Right lobe of liver (tissue), 6 donors: Measurements from ENCODE around the gene HOXD4. TPM values are rescaled to one million over a fixed set of nuclear protein-coding genes. Genes with fewer than 3 reads are reported as not detected.

Experiments used
- ATAC-seq, 4 donors: fragments of 200-7000 bp; cut with Tn5 transposase; one replicate each; pipeline ENCODE4 v1.9.1; 2020; ENCODE audit warnings: mild to moderate bottlenecking in 4 of 4, moderate library complexity in 4 of 4
- DNase-seq, 3 donors: peaks; one replicate each; pipeline ENCODE4 v3.0.0-alpha.2; 2020
- H3K27ac ChIP-seq, 3 donors: fragments of 200-600 bp; one replicate each; pipeline ENCODE4 v1.8.0; 2022
- H3K27me3 ChIP-seq, 2 donors: fragments of 200-600 bp; one replicate each; pipeline ENCODE4 v1.8.0; 2022
- H3K36me3 ChIP-seq, 4 donors: fragments of 200-600 bp; sonication (generic) in 1 of 4; one replicate each; pipeline versions ENCODE4 v1.5.1 to v1.8.0; 2017 to 2022; ENCODE audit warnings: control low read depth in 1 of 4
- H3K4me1 ChIP-seq, 4 donors: fragments of 200-600 bp; sonication (generic) in 1 of 4; one replicate each; pipeline versions ENCODE4 v1.5.1 to v1.8.0; 2017 to 2022; ENCODE audit warnings: control low read depth in 1 of 4
- H3K4me3 ChIP-seq, 3 donors: fragments of 200-600 bp; one replicate each; pipeline ENCODE4 v1.8.0; 2022
- H3K9me3 ChIP-seq, 4 donors: fragments of 200-600 bp; sonication (generic) in 1 of 4; one replicate each; pipeline versions ENCODE4 v1.5.1 to v1.8.0; 2017 to 2022; ENCODE audit warnings: control low read depth in 1 of 4
- POLR2A ChIP-seq: fragments of 450-650 bp; IDR thresholded peaks from one replicate; pipeline ENCODE4 v1.6.1; 2017; ENCODE audit warnings: antibody characterized with exemption, mild to moderate bottlenecking
- WGBS: methylation state at CpG from one replicate; pipeline ENCODE4 v1.1.6; 2018; ENCODE audit warnings: low coverage, low lambda C conversion rate; ENCODE audit not compliant: insufficient coverage; ENCODE audit errors: missing lambda C conversion rate; 5-methylcytosine and 5-hydroxymethylcytosine counted together
- intact Hi-C, 2 donors: fragments of 100-400 bp; cut with DNase I; formaldehyde crosslinking; loops; one replicate each; pipeline versions ENCODE4 v1.11.2 to v1.14.1; 2022
- total RNA-seq, 6 experiments: library from RNA; depleted of rRNA in 2 of 6; stranded (reverse); fragments of >200 nt in 2 of 6; fragmentation: NEBNext Ultra II Directional in 3 of 6; extraction: Animal tissue kit (Norgen Biotek cat#: 25700) in 3 of 6; gene quantifications; one replicate each; pipeline versions ENCODE4 v1.1.0 to v1.2.4, GENCODE V29; 2016 to 2023
- TF ChIP-seq, protein P1 (sequence below), 4 donors: fragments of 200-600 bp in 3 of 4; fragments of 450-650 bp in 1 of 4; IDR thresholded peaks; one replicate each; pipeline versions ENCODE4 v1.5.1 to v1.8.0; 2016 to 2022; ENCODE audit warnings: antibody characterized with exemption in 4 of 4, mild to moderate bottlenecking in 2 of 4
- donor health status: DM: no; HTN: yes; CAD: no.
- donor health status: DM: no; HTN: no; CAD: no.
- donor health status: DM: no; HTN: no; CAD: no.
- donor health status: DM: no; HTN: yes; CAD: no.
- donor health status: DM: no; HTN: yes; CAD: no.

The HOXD4 gene
- total RNA-seq, 6 experiments from 2014 or later: not detected

DNA sequence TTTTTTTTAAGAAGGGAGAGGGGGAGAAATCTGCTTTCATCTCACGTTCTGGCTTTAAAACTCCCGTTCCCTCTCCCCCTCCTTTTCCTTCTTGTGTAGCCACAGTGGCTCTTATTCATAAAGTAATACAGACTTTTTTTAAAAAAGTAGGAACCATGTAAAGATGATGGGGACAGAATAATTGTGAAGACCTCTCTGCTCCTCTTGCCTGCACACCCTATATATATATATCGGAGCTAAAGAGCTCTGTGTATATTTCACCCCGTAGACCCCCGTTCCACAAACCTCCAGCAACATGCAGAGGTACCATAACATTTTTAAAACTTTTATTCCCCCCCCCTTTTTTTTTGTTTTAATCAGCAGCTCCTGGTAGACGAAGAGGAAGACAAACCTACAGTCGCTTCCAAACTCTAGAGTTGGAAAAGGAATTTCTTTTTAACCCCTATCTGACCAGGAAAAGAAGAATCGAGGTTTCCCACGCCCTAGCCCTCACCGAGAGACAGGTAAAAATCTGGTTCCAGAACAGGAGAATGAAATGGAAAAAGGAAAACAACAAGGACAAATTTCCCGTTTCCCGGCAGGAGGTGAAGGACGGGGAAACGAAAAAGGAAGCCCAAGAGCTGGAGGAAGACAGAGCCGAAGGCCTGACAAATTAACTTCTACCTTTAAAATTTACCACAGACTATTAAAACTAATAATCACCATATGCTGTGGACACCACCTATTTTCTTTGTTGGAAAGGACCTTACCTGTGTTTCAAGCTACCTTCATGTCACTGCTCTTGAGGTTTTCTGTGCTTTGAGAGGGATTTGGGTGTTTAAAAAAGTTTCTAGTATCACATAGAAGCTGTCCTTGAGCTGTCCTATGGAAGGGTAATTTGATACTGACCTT lies 20.1 kb upstream of the HOXD4 start:
- H3K27me3 ChIP-seq: peaks cover 24 to 69% of the 10 kb centered on the region in 2 donors
- WGBS: 8% methylated on average over 15 of the region's 15 CpGs
- H3K4me1 ChIP-seq: peaks cover 0 to 12% (median 0%) of the 10 kb centered on the region in 4 donors
- ATAC-seq (no peak), DNase-seq (no peak)
- TF ChIP-seq, protein P1, sequence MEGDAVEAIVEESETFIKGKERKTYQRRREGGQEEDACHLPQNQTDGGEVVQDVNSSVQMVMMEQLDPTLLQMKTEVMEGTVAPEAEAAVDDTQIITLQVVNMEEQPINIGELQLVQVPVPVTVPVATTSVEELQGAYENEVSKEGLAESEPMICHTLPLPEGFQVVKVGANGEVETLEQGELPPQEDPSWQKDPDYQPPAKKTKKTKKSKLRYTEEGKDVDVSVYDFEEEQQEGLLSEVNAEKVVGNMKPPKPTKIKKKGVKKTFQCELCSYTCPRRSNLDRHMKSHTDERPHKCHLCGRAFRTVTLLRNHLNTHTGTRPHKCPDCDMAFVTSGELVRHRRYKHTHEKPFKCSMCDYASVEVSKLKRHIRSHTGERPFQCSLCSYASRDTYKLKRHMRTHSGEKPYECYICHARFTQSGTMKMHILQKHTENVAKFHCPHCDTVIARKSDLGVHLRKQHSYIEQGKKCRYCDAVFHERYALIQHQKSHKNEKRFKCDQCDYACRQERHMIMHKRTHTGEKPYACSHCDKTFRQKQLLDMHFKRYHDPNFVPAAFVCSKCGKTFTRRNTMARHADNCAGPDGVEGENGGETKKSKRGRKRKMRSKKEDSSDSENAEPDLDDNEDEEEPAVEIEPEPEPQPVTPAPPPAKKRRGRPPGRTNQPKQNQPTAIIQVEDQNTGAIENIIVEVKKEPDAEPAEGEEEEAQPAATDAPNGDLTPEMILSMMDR (IDR thresholded peaks at IDR 0.05): no peak
- no peak for TF ChIP-seq POLR2A
- H3K4me3 ChIP-seq: no peak overlapping the region
- H3K27ac ChIP-seq: no peak overlapping the region
- intact Hi-C loops: no loop called here
- no peaks in the 10 kb centered on the region for H3K36me3 ChIP-seq
- no peaks in the 10 kb centered on the region for H3K9me3 ChIP-seq

DNA sequence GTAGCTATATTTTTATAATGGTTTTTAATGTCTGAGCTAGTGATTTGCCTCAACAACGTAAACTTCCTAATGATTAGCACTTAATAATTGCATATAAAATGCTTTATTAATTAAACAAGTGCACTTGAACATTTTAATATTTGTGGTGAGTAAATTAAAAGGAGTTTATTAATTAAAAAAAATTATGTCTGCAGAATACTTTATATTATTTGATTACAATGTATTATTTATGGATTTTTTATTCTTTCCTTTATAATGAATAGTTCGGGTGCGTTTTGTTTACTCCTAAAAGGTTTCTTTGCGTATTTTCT lies 19.5 kb upstream of the HOXD4 start:
- Histone ChIP-seq H3K9me3 (no peaks in the 10 kb centered on the region), H3K27me3 (peaks cover 27 to 75% of the 10 kb centered on the region in 2 donors), H3K36me3 (no peaks in the 10 kb centered on the region), H3K4me1 (peaks cover 0 to 12% (median 0%) of the 10 kb centered on the region in 4 donors), H3K4me3 (no peak overlapping the region), H3K27ac (no peak overlapping the region)
- intact Hi-C loops: no loop called here
- ATAC-seq (no peak), DNase-seq (no peak)
- 13% methylated on average over 4 of the region's 4 CpGs for WGBS
- no peak for TF ChIP-seq POLR2A
- TF ChIP-seq, protein P1 (IDR thresholded peaks at IDR 0.05): no peak

DNA sequence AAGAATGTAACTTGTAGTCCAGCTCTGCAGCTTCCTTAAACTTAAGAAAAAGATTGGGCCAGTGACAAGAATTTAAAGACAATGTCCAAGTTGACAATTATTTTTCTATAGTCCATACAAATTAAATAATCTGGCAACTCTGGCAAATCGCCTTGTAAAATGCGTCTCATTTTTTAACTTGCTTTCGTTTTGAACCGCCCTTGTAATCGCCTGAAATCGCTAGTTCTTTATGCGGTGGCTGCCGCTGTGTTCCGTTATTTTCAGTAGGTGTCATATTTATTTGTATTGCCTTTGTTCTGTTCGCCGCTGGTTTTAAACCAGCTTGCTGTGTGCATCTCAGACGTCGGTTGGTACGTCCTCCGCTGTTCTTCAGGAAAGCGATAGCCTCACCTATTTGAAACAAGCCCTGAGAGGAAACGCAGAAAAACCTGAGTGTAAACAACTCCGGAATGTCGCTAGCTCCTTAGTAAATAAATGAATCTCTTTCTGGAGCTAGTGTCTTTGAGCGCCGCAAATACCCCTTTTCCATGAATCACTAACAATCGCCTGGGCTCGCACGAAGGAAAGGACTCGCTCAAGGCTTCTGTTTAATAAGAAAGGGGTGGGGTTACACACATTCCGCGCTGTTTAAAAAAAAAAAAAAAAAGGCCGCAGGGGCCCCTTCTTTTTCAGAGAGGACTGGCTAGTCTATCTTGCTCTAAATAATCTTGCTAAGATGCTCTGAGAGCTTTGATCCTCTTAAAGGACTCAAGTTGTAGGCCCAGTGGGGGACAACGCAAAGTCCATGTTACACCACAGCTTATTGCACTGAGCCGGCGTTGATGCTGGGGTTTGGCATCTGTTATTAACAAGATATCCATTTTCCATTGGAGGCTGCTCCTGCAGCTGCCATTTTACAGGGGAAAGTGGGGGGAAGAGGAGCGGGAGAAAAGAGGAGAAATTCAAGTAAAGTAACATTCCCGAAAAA lies 18.9 kb upstream of the HOXD4 start:
- no peak overlapping the region for H3K4me3 ChIP-seq
- ATAC-seq (no peak), DNase-seq (no peak)
- 6% methylated on average over 33 of the region's 33 CpGs for WGBS
- H3K4me1 ChIP-seq: peaks cover 0 to 12% (median 0%) of the 10 kb centered on the region in 4 donors
- TF ChIP-seq, protein P1 (IDR thresholded peaks at IDR 0.05): no peak
- TF ChIP-seq POLR2A: no peak
- H3K9me3 ChIP-seq: no peaks in the 10 kb centered on the region
- H3K27ac ChIP-seq: no peak overlapping the region
- H3K27me3 ChIP-seq: peaks cover 28 to 79% of the 10 kb centered on the region in 2 donors
- H3K36me3 ChIP-seq: no peaks in the 10 kb centered on the region
- intact Hi-C loops: no loop called here

DNA sequence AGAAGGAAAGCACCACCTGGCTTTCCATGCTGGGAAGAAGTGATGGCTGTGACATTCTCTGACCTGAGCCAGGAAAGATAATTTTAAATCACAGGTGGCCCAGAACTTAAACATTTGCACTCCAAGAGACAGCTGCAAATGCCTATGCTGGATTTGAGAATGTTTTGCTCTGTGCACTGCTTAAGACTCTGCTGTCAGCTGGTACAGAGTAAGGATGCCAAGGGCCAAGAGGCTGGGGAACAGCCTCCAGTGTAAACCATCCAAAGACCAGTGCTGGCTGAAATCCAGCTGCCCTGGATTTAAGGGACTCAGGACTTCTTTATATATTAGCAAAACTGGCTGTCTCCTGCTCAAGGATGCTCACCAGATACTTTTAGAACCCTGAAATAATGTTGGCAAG lies 18.0 kb upstream of the HOXD4 start:
- no peak for TF ChIP-seq POLR2A
- TF ChIP-seq, protein P1 (IDR thresholded peaks at IDR 0.05): no peak
- H3K9me3 ChIP-seq: no peaks in the 10 kb centered on the region
- no peak for DNase-seq
- H3K4me3 ChIP-seq: no peak overlapping the region
- H3K36me3 ChIP-seq: no peaks in the 10 kb centered on the region
- H3K27ac ChIP-seq: no peak overlapping the region
- H3K4me1 ChIP-seq: peaks cover 0 to 12% (median 0%) of the 10 kb centered on the region in 4 donors
- peaks cover 33 to 81% of the 10 kb centered on the region in 2 donors for H3K27me3 ChIP-seq
- no peak for ATAC-seq
- intact Hi-C loops: no loop called here
